ENCODE measurements around the gene PDE9A. TPM values are rescaled to one million over a fixed set of nuclear protein-coding genes. Genes with fewer than 3 reads are reported as not detected.

The PDE9A gene
- total RNA-seq = 1.7 and 4.6 TPM in 2 replicates

GRCh38 chr21:42653231-42654061 is at the start of gene PDE9A:
PDE9A (plus strand) TSS chr21:42653621; CDS start chr21:42653815, 194 bp downstream.

Other genes starting within 250 kb of the PDE9A start
- not detected in 2 replicates for gene UBASH3A, start 249.7 kb upstream of the PDE9A start, total RNA-seq
- gene RSPH1, start 157.4 kb upstream of the PDE9A start, total RNA-seq = under 0.01 TPM in 1 of 2 replicates, not detected in the other
- 0.43 and 0.88 TPM in 2 replicates for gene SLC37A1, start 139.8 kb upstream of the PDE9A start, total RNA-seq
- gene WDR4, start 225.9 kb downstream of the PDE9A start, total RNA-seq = 17.3 and 25.1 TPM in 2 replicates
- 41.8 and 72.4 TPM in 2 replicates for gene NDUFV3, start 239.7 kb downstream of the PDE9A start, total RNA-seq